Fibroblast of villous mesenchyme (primary cell): ENCODE measurements around the gene KCNQ1. TPM values are rescaled to one million over a fixed set of nuclear protein-coding genes. Genes with fewer than 3 reads are reported as not detected.

Source experiments
- DNase-seq: peaks from one replicate; pipeline ENCODE4 v3.0.0-alpha.2; 2010; ENCODE audit warnings: low read depth
- H3K4me3 ChIP-seq: 2 replicates; pipeline ENCODE4 v1.5.1; 2011; ENCODE audit warnings: low read depth, mild to moderate bottlenecking, low read length
- CTCF ChIP-seq: IDR thresholded peaks from 2 replicates; pipeline ENCODE4 v1.5.1; 2012; ENCODE audit warnings: low read depth, mild to moderate bottlenecking, low read length; ENCODE audit not compliant: insufficient read depth
- total RNA-seq: library from RNA; depleted of rRNA; stranded (reverse); fragments of >200 nt; gene quantifications from 2 replicates; pipeline ENCODE4 v1.2.3, GENCODE V29; 2012

KCNQ1 gene
- total RNA-seq, 1 donor: not detected

GRCh38 chr11:2848497-2848896 is 403.7 kb downstream of the KCNQ1 start:
- TF ChIP-seq CTCF: no peak
- H3K4me3 ChIP-seq: no peak overlapping the region
- no peak for DNase-seq

- H3K4me3 ChIP-seq: no peak overlapping the region
- TF ChIP-seq CTCF: no peak
- no peak for DNase-seq
These were observed 405.4 kb downstream of the KCNQ1 start for GRCh38 chr11:2849994-2850770.

- no peak for TF ChIP-seq CTCF
- no peak for DNase-seq
- no peak overlapping the region for H3K4me3 ChIP-seq
These were observed 408.6 kb downstream of the KCNQ1 start for GRCh38 chr11:2853401-2853800.

GRCh38 chr11:2853997-2854560 is 409.3 kb downstream of the KCNQ1 start:
- no peak overlapping the region for H3K4me3 ChIP-seq
- TF ChIP-seq CTCF: no peak
- DNase-seq: no peak

GRCh38 chr11:2855162-2855561 is 410.4 kb downstream of the KCNQ1 start:
- H3K4me3 ChIP-seq: no peak overlapping the region
- no peak for TF ChIP-seq CTCF
- no peak for DNase-seq

- no peak overlapping the region for H3K4me3 ChIP-seq
- no peak for DNase-seq
- TF ChIP-seq CTCF: no peak
These were observed 412.5 kb downstream of the KCNQ1 start for GRCh38 chr11:2857276-2857675.
